DMS153 treated with DMSO at 0.1 percent for 48 hours (cell line): ENCODE data around the gene CYB5B.

ENCODE experiments used
- DNase-seq: peaks from one replicate; lab custom pipeline; 2025; ENCODE audit not compliant: unreplicated experiment; lab: John Stamatoyannopoulos, UW

Gene CYB5B

GRCh38 chr16:69514356-69514755 lies 89.9 kb downstream of the CYB5B start:
- DNase-seq: no peak
